PC-3 (cell line): Measurements from ENCODE around the gene ELMO3. TPM values are rescaled to one million over a fixed set of nuclear protein-coding genes. Genes with fewer than 3 reads are reported as not detected.
A peak's percentile ranks its signal among the peaks of the same experiment; 100 is the strongest.

Source experiments
- ATAC-seq: fragments of 200-7000 bp; cut with Tn5 transposase; 2 replicates; pipeline ENCODE4 v1.9.1; 2020; ENCODE audit warnings: mild to moderate bottlenecking, moderate library complexity
- BruUV-seq: library from RNA; stranded (reverse); fragments of 400-500 nt; replicated peaks from 2 replicates; lab custom pipeline; 2021; lab: Mats Ljungman, UMichigan
- CTCF ChIA-PET: fragments of 300-600 bp; sonication (Branson Sonifier 250); formaldehyde crosslinking; loops from one replicate; lab custom pipeline; 2022; ENCODE audit warnings: antibody characterized with exemption; lab: Charles Lee
- POLR2A ChIA-PET: fragments of 300-600 bp; sonication (Branson Sonifier 250); formaldehyde crosslinking; loops from one replicate; lab custom pipeline; 2022; ENCODE audit warnings: antibody characterized with exemption; ENCODE audit not compliant: unreplicated experiment; lab: Charles Lee
- DNase-seq: peaks from one replicate; pipeline ENCODE4 v3.0.0-alpha.2; 2015
- H2AFZ ChIP-seq: fragments of 300-600 bp; sonication (generic); 2 replicates; pipeline ENCODE4 v1.6.0; 2016; ENCODE audit warnings: antibody characterized with exemption, low read length
- H3F3A ChIP-seq: fragments of 300-600 bp; sonication (generic); one replicate; pipeline ENCODE4 v1.6.0; 2017; ENCODE audit warnings: antibody characterized with exemption, low read length, control low read depth, mild to moderate bottlenecking; ENCODE audit not compliant: unreplicated experiment
- H3K27ac ChIP-seq: fragments of 300-600 bp; sonication (generic); 2 replicates; pipeline ENCODE4 v1.5.1; 2016; ENCODE audit warnings: mild to moderate bottlenecking, low read length
- H3K27me3 ChIP-seq: fragments of 300-600 bp; sonication (generic); 2 replicates; pipeline ENCODE4 v1.6.1; 2016; ENCODE audit warnings: low read length, mixed read lengths
- H3K36me3 ChIP-seq: fragments of 300-600 bp; sonication (generic); 2 replicates; pipeline ENCODE4 v1.6.1; 2016; ENCODE audit warnings: low read depth, mixed run types, low read length, mixed read lengths
- H3K4me1 ChIP-seq: fragments of 300-600 bp; sonication (generic); 2 replicates; pipeline ENCODE4 v1.5.1; 2016; ENCODE audit warnings: low read length; ENCODE audit not compliant: insufficient read depth
- H3K4me2 ChIP-seq: fragments of 300-600 bp; sonication (generic); 2 replicates; pipeline ENCODE4 v1.6.0; 2016; ENCODE audit warnings: low read length
- H3K4me3 ChIP-seq: fragments of 300-600 bp; sonication (generic); 2 replicates; pipeline ENCODE4 v1.5.1; 2016; ENCODE audit warnings: mild to moderate bottlenecking, low read length, mixed read lengths
- H3K79me2 ChIP-seq: fragments of 300-600 bp; sonication (generic); 2 replicates; pipeline ENCODE4 v1.6.1; 2017; ENCODE audit warnings: low read length, mixed read lengths
- H3K9ac ChIP-seq: fragments of 300-600 bp; sonication (generic); 2 replicates; pipeline ENCODE4 v1.6.0; 2016; ENCODE audit warnings: mild to moderate bottlenecking, low read length
- H3K9me2 ChIP-seq: fragments of 300-600 bp; sonication (generic); replicated peaks from 2 replicates; pipeline ENCODE4 v1.6.1; 2016; ENCODE audit warnings: mixed run types, low read length, mixed read lengths
- H3K9me3 ChIP-seq: fragments of 300-600 bp; sonication (generic); 2 replicates; pipeline ENCODE4 v1.6.1; 2016; ENCODE audit warnings: low read length, mixed read lengths
- H4K20me1 ChIP-seq: fragments of 300-600 bp; sonication (generic); 2 replicates; pipeline ENCODE4 v1.6.1; 2016; ENCODE audit warnings: low read length, mixed read lengths
- EZH2 ChIP-seq: fragments of 300-600 bp; sonication (generic); IDR thresholded peaks from one replicate; pipeline ENCODE4 v1.6.1; 2017; ENCODE audit warnings: antibody characterized with exemption, mild to moderate bottlenecking, low read length; ENCODE audit not compliant: unreplicated experiment
- EZH2phosphoT487 ChIP-seq: fragments of 300-600 bp; sonication (generic); IDR thresholded peaks from 2 replicates; pipeline ENCODE4 v1.6.1; 2018; ENCODE audit warnings: mild to moderate bottlenecking, antibody characterized with exemption, low read length, borderline replicate concordance
- intact Hi-C: fragments of 100-400 bp; cut with micrococcal nuclease; formaldehyde crosslinking; loops from 2 replicates; pipeline ENCODE4 v1.9.0; 2023
- total RNA-seq: library from RNA; depleted of rRNA; stranded (reverse); fragments of >200 nt; gene quantifications from 2 replicates; pipeline ENCODE4 v1.2.3, GENCODE V29; 2014
- TF ChIP-seq, protein P1 (sequence below): fragments of 300-600 bp; sonication (generic); conservative IDR thresholded peaks from 2 replicates; pipeline ENCODE4 v1.5.1; 2017; ENCODE audit warnings: antibody characterized with exemption, low read depth, mild to moderate bottlenecking, low read length

Gene ELMO3
- total RNA-seq, 1 experiment from 2014 or later = 2.2 TPM

DNA sequence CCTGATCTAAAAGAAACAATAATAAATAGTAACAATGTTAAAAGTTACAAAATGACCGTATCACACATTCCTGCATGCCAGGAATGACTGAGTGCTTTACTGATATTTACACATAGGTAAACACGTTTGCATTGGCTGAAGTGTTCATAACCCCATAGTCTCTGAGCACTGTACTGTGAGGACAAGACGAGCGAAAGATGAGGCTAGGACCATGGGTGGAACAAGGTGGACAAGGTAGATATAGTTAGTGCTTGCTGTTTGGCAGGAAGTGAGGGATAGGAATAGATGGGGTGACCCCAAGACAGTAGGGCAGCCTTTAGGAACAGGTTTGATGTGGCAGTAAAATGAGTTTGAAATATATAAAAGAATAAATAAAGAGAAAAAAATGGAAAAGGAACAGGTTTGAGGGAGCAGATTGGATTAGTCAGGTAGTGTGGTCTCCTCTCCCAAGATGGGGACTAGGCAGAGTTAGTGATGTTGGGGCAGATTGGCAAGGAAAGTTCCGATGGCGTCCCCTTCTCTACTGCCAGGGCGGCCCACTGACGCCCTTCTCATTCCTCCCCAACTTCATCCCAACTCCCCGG is 7.4 kb upstream of the ELMO3 start:
- Histone ChIP-seq H3K79me2 (peaks cover 30% of the 10 kb centered on the region), H2AFZ (peak overlapping the region; percentile 75), H3K36me3 (peaks cover 18% of the 10 kb centered on the region; the same call in 1 of the 2 replicates), H3K27me3 (no peaks in the 10 kb centered on the region), H3K4me3 (peak overlapping the region; percentile 98; the same call in 1 of the 2 replicates), H3K9ac (peak overlapping the region; percentile 99; the same call in 1 of the 2 replicates), H3K4me1 (peaks cover 17% of the 10 kb centered on the region), H3F3A (no peaks in the 10 kb centered on the region), H3K9me2 (no peaks in the 10 kb centered on the region), H4K20me1 (no peaks in the 10 kb centered on the region; the same call in 1 of the 2 replicates), H3K9me3 (no peaks in the 10 kb centered on the region), H3K27ac (no peak overlapping the region), H3K4me2 (peak overlapping the region; percentile 68)
- intact Hi-C loops = loop anchor here (10.0 kb wide), 1 partner anchor 53 kb away; the partner anchor contains the start of genes FHOD1 and SLC9A5
- BruUV-seq = no TSS peak
- ChIA-PET POLR2A (no interaction called here), CTCF (no interaction called here)
- ATAC-seq (no peak; the same call in 1 of the 2 replicates), DNase-seq (no peak)
- no peak for TF ChIP-seq EZH2phosphoT487
- TF ChIP-seq EZH2 = no peak
- TF ChIP-seq, protein P1, sequence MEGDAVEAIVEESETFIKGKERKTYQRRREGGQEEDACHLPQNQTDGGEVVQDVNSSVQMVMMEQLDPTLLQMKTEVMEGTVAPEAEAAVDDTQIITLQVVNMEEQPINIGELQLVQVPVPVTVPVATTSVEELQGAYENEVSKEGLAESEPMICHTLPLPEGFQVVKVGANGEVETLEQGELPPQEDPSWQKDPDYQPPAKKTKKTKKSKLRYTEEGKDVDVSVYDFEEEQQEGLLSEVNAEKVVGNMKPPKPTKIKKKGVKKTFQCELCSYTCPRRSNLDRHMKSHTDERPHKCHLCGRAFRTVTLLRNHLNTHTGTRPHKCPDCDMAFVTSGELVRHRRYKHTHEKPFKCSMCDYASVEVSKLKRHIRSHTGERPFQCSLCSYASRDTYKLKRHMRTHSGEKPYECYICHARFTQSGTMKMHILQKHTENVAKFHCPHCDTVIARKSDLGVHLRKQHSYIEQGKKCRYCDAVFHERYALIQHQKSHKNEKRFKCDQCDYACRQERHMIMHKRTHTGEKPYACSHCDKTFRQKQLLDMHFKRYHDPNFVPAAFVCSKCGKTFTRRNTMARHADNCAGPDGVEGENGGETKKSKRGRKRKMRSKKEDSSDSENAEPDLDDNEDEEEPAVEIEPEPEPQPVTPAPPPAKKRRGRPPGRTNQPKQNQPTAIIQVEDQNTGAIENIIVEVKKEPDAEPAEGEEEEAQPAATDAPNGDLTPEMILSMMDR = no peak

DNA sequence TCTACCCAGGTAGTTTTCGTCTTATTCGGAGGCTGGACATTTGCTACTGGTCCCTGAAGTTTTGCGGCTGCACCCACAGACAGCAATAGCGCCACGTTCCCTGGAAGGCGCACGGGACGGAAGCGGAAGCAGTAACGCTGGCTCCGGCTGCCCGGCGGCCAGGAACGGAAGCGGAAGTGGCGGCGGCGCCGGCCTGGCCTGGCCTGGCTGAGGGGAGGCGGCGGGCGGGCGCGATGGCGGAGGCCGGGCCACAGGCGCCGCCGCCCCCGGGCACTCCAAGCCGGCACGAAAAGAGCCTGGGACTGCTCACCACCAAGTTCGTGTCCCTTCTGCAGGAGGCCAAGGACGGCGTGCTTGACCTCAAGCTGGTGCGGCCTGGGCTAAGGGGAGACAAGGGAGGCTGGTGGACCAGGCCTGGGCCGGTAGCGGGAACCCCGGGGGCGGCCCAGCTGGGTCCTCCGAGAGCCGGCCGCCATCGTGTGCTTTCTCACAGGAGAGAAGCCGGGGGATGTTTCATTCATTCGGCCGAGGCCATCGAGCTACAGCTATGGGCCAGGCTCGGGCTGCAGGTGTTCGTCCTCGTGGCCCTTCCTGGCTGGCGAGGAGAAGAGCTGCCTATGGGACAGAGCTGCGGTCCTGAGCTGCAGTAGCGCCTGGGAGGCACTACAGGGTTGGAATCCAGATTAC is 6.8 kb upstream of the ELMO3 start, which contains the start of gene E2F4:
E2F4 (plus strand) TSS at position 161 of the 687 bp plus-strand sequence; CDS start at position 234, 73 bp downstream.
- intact Hi-C loops = loop anchor here (10.0 kb wide), 1 partner anchor 53 kb away; the partner anchor contains the start of genes FHOD1 and SLC9A5
- no TSS peak for BruUV-seq
- Histone ChIP-seq H3K4me1 (peaks cover 14% of the 10 kb centered on the region), H2AFZ (peak within 1 kb of the TSS; percentile 75), H3K27ac (peak within 1 kb of the TSS; percentile 32), H3K36me3 (peaks cover 18% of the 10 kb centered on the region; the same call in 1 of the 2 replicates), H3K9me2 (no peaks in the 10 kb centered on the region), H3K9ac (peak within 1 kb of the TSS; percentile 99), H3K27me3 (no peaks in the 10 kb centered on the region), H3F3A (no peaks in the 10 kb centered on the region), H3K4me2 (peak within 1 kb of the TSS; percentile 94), H3K79me2 (peaks cover 30% of the 10 kb centered on the region), H4K20me1 (no peaks in the 10 kb centered on the region; the same call in none of the 2 replicates), H3K4me3 (peak within 1 kb of the TSS; percentile 98), H3K9me3 (no peaks in the 10 kb centered on the region)
- DNase-seq (peak; percentile 88), ATAC-seq (peak; percentile 95)
- POLR2A ChIA-PET = no interaction called here
- TF ChIP-seq EZH2phosphoT487 (no peak), EZH2 (no peak)
- TF ChIP-seq, protein P1 = no peak
- CTCF ChIA-PET = no interaction called here
